Measurements from ENCODE around the gene MRPS18B.

The MRPS18B gene

DNA sequence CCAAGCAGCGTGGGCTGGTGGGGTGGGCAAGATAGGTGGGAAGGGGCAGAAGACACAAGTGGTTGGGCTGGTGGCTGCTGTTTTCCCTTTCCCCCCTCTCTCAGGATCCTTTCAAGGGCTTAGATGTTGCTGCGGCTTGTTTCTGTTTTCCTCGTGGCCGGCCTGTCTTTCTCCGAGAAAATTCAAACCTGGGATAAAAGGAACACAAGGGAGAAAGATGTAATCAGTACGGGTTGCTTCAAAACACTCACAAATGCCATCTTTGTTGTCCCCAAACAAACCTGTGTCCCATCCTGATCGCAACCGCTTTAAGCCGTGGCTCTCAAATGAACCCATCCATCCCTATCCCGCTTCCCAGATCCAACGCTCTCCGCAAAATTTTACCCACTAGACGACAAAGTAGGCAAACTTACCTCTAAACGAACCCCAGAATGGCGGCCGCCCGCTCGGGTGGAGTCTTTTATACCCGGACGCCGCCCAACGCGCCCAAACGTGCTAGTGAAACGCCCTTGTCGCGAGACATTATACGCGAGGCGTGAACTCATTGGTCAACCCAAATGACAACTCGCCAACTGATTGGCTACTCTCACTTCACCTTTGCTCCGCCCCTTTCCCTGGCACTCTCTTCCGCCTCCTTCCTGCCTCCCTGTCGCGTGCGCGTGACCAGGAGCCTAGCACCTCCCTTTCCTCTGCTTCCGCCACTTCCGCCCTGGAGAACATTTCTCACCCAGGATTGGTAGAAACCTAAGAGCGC is 652 bp upstream of the MRPS18B start, which contains the start of gene PPP1R10:
Gene PPP1R10, minus strand, starts transcription at position 433 of the 754 bp plus-strand sequence. CDS start 7,299 bp downstream, outside the sequence.
- DNase-seq (ENCODE audit: insufficient read length) (peak; percentile 76), FAIRE-seq (peak; percentile 97)
- TF ChIP-seq TAF1 (IDR thresholded peaks at IDR 0.05; ENCODE audit: borderline replicate concordance, low read depth, low read length) (peak; percentile 99), POLR2A (IDR thresholded peaks at IDR 0.05; ENCODE audit: low read depth, low read length) (peak; percentile 99), POLR2AphosphoS5 (IDR thresholded peaks at IDR 0.05; ENCODE audit: low read depth, low read length) (peak; percentile 100)

DNA sequence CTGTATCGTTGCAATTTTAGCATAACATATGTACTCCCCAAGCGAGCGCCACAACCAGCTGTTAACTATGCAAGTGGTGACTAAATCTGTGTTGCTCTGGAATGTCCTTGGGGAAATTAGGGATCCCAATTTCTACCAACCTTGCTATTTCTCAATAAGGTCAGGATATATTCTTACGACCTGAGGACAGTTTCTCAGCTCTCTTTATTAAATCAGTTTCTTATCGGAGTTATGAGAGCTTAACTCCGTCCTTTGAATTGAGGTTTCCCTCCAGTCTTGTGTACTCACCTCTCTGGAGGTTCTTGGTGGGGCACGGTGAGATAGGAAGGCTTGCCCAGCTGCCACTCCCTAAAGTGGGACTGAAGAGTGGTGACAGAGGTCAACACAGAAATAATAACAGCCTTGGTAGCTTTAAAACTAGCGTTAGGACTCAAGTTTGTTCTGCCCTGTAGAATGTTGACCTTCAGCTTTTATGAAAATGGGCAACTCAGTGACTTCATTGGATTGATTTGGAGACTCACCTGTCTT is 694 bp downstream of the MRPS18B start:
- DNase-seq (ENCODE audit: insufficient read length) (no peak), FAIRE-seq (no peak)
- no peak for TF ChIP-seq POLR2AphosphoS5 (IDR thresholded peaks at IDR 0.05; ENCODE audit: low read depth, low read length)
- no peak for TF ChIP-seq POLR2A (IDR thresholded peaks at IDR 0.05; ENCODE audit: low read depth, low read length)
- TF ChIP-seq TAF1 (IDR thresholded peaks at IDR 0.05; ENCODE audit: borderline replicate concordance, low read depth, low read length): no peak

DNA sequence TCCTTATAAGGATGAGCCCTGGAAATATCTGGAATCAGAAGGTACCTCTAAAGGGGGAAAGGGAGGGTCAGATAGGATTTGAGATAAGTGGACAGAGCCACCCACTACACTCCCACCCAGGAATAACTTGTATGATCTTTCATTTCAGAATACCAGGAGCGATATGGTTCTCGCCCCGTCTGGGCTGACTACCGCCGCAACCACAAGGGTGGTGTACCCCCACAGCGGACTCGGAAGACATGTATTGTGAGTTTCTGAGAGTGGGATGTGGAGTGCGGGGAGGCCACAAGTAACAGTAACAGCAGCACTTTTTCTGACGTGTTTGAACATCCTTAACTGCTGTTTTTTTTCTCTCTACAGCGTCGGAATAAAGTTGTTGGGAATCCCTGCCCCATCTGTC is 1.9 kb downstream of the MRPS18B start:
- no peak for FAIRE-seq
- no peak for TF ChIP-seq POLR2AphosphoS5 (IDR thresholded peaks at IDR 0.05; ENCODE audit: low read depth, low read length)
- no peak for TF ChIP-seq POLR2A (IDR thresholded peaks at IDR 0.05; ENCODE audit: low read depth, low read length)
- no peak for TF ChIP-seq TAF1 (IDR thresholded peaks at IDR 0.05; ENCODE audit: borderline replicate concordance, low read depth, low read length)
- no peak for DNase-seq (ENCODE audit: insufficient read length)

DNA sequence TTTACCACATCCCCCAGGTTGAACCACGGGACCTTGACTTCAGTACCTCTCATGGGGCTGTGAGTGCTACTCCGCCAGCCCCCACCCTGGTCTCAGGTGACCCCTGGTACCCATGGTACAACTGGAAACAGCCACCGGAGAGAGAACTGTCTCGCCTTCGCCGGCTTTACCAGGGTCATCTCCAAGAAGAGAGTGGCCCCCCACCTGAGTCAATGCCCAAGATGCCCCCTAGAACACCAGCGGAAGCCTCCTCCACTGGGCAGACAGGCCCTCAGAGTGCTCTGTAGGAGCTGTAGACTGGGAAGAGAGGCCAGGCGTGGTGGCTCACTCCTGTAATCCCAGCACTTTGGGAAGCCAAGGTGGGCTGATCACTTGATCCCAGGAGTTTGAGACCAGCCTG is 7.9 kb downstream of the MRPS18B start:
- TF ChIP-seq TAF1 (IDR thresholded peaks at IDR 0.05; ENCODE audit: borderline replicate concordance, low read depth, low read length) (no peak), POLR2A (IDR thresholded peaks at IDR 0.05; ENCODE audit: low read depth, low read length) (no peak), POLR2AphosphoS5 (IDR thresholded peaks at IDR 0.05; ENCODE audit: low read depth, low read length) (no peak)
- no peak for FAIRE-seq
- DNase-seq (ENCODE audit: insufficient read length): no peak

DNA sequence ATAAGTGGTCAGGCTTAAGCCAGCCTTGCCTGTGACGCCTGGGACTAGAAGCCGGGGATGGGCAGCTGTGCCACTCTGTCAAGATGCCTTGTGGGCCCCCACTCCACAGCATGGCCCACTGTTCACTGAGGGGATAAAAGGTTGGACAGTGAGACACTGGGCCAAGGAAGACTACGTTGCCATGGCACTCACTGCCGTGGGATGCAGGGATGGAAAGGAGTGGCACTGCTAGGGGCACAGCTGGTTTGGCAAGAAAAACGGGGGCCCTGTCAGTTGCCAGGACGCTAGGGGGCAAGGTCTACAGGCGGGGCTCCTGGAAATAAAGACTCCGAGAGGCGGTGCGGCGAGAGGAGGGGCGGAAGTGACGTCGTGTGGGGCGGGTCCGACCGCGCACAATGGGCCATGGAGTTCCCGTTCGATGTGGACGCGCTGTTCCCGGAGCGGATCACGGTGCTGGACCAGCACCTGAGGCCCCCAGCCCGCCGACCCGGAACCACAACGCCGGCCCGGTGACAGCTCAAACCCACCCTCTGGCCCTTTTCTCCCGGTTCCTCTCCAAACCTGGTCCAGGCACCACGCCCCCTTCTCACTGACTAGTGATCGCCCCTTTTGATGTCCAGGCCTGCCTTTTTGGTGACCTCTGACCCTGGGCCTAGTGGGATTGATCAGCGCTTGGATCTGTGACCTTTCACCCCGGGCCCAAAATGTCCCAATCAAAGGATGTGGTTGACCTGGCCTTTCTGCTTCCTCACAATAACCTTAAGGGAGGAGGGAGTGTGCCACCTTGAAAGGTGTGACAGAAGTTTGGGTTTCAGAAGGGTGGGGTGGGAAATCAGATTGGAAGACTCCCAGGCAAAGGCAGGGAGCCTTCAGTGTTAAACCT is 9.1 kb downstream of the MRPS18B start, which contains the start of gene ATAT1:
Gene ATAT1, plus strand, starts transcription at position 391 of the 883 bp plus-strand sequence.
- TF ChIP-seq POLR2AphosphoS5 (IDR thresholded peaks at IDR 0.05; ENCODE audit: low read depth, low read length) (peak; percentile 85), POLR2A (IDR thresholded peaks at IDR 0.05; ENCODE audit: low read depth, low read length) (peak; percentile 87), TAF1 (IDR thresholded peaks at IDR 0.05; ENCODE audit: borderline replicate concordance, low read depth, low read length) (peak; percentile 58; the same call in 1 of the 2 replicates)
- peak; percentile 93 for FAIRE-seq
- DNase-seq (ENCODE audit: insufficient read length): peak; percentile 88

DNA sequence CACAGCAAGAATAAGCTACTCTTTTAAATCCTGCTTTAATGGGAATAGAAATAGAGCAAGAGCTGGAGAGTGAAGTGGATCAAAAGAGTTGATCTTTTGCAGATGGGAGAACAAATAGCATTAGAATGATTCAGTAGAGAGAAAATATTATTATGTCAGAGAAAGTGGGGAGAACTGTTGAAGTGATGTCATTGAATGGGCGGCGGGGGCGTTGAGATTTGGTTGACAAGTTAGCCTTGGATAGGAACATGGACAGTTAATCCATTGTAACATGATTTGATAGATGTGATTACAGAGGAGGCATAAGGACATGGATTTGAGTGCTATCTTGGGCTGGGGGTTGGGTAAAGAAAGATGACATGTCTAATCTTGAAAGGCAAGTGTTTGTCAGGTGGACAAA is 18.2 kb downstream of the MRPS18B start:
- no peak for FAIRE-seq
- TF ChIP-seq POLR2AphosphoS5 (IDR thresholded peaks at IDR 0.05; ENCODE audit: low read depth, low read length): no peak
- no peak for TF ChIP-seq TAF1 (IDR thresholded peaks at IDR 0.05; ENCODE audit: borderline replicate concordance, low read depth, low read length)
- TF ChIP-seq POLR2A (IDR thresholded peaks at IDR 0.05; ENCODE audit: low read depth, low read length): no peak
- DNase-seq (ENCODE audit: insufficient read length): no peak

DNA sequence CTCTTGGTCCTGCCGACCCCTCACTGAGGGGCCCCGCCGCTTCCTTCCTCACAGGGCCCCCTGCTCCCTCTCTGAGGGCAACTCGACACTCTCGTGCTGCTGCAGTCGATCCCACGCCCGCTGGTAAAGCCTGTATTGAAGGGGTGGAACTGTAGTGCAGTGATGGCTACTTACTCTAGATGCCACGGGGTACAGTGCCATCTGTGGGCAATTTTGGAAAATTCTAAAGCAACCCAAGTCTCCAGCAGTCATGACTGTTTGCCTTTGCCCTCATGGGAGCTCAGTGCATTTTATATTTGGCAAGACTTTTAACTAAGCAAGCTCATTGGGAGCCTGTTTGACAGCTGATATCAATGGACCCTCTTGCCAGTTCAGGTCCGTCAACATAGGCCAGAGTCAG is 22.8 kb downstream of the MRPS18B start:
- FAIRE-seq (no peak), DNase-seq (ENCODE audit: insufficient read length) (no peak)
- TF ChIP-seq POLR2A (IDR thresholded peaks at IDR 0.05; ENCODE audit: low read depth, low read length): no peak
- no peak for TF ChIP-seq TAF1 (IDR thresholded peaks at IDR 0.05; ENCODE audit: borderline replicate concordance, low read depth, low read length)
- TF ChIP-seq POLR2AphosphoS5 (IDR thresholded peaks at IDR 0.05; ENCODE audit: low read depth, low read length): no peak

DNA sequence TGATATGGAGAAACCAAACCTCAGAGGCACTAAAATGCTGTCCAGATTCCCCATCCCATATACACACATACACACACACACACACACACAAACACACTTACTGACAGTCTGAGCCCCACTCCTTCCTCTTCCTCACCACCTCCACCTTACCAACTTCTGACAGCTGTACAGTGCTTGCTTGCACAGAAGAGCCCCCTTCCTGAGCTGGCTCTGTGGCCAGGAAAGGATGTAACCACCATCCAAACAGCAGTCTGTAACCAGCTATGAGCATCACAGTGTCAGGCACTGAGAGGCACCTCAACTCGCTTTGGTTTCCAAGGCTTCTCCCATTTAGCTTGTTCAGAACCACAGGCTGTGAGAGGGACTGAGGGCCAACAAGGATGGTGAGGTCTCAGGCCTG is 23.4 kb downstream of the MRPS18B start:
- TF ChIP-seq POLR2A (IDR thresholded peaks at IDR 0.05; ENCODE audit: low read depth, low read length) (no peak), POLR2AphosphoS5 (IDR thresholded peaks at IDR 0.05; ENCODE audit: low read depth, low read length) (no peak), TAF1 (IDR thresholded peaks at IDR 0.05; ENCODE audit: borderline replicate concordance, low read depth, low read length) (no peak)
- FAIRE-seq (no peak), DNase-seq (ENCODE audit: insufficient read length) (no peak)

DNA sequence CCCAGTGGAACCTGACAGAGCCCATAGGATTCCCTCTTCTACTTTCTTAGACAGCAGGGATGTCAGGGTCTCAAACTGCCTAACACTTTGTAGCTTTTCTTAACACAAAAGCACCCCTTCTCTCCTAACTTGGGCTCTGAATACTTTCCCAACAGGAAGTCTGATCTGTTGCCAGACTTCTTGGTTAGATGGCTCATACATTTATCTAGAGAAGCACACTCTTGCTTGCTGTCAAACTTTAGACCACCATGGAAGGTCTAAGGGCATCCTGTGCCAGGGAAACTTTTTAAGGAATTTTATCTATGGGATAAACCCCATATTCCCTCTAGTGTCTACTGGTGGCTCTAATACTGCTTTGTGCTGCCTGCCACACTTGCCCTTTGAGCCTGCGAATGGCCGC is 26.0 kb downstream of the MRPS18B start:
- DNase-seq (ENCODE audit: insufficient read length) (no peak), FAIRE-seq (no peak)
- TF ChIP-seq POLR2AphosphoS5 (IDR thresholded peaks at IDR 0.05; ENCODE audit: low read depth, low read length) (no peak), TAF1 (IDR thresholded peaks at IDR 0.05; ENCODE audit: borderline replicate concordance, low read depth, low read length) (no peak), POLR2A (IDR thresholded peaks at IDR 0.05; ENCODE audit: low read depth, low read length) (no peak)

DNA sequence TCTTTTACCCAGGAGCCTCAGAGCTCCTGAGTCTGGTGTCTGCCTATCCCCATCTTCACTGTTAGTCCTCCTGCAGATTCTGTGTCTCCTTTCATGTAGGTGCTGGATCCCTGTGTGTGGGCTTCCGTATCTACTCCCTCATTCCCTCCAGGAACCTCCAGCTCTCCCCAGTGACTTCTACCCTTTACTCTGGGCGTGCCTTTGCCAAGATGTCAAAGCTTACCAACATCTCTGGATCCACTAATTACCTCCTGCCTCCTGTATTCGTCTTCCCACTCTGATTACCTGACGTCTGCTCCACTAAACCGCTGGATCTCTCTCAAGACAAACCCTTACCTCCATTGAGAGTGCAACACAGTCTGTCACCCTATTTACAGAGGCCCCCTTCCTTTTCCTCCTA is 27.1 kb downstream of the MRPS18B start:
- FAIRE-seq: no peak
- no peak for TF ChIP-seq POLR2A (IDR thresholded peaks at IDR 0.05; ENCODE audit: low read depth, low read length)
- no peak for TF ChIP-seq POLR2AphosphoS5 (IDR thresholded peaks at IDR 0.05; ENCODE audit: low read depth, low read length)
- TF ChIP-seq TAF1 (IDR thresholded peaks at IDR 0.05; ENCODE audit: borderline replicate concordance, low read depth, low read length): no peak
- no peak for DNase-seq (ENCODE audit: insufficient read length)

DNA sequence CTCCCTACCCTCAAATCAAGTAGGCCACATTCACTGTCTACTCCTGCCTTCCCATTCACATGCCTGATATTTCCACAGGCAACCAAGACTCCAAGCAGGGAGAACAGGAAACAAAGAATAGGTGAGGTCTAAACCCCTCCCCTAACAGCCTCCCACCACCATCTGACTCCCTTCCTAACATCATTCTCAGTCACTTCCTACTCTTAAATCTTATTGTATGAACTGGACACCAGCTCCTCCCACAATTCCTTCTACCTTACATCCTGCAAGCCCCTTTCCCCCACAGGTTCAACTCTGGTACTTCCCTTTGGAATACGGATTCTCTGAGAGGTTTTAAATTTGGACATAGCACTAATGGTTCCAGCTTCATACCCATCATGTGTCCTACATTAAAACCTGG is 28.3 kb downstream of the MRPS18B start:
- TF ChIP-seq TAF1 (IDR thresholded peaks at IDR 0.05; ENCODE audit: borderline replicate concordance, low read depth, low read length) (no peak), POLR2AphosphoS5 (IDR thresholded peaks at IDR 0.05; ENCODE audit: low read depth, low read length) (peak; percentile 37; the same call in 1 of the 2 replicates)
- FAIRE-seq (no peak), DNase-seq (ENCODE audit: insufficient read length) (no peak)
